PC-9 (cell line): ENCODE measurements around the gene AVEN. TPM values are rescaled to one million over a fixed set of nuclear protein-coding genes. Genes with fewer than 3 reads are reported as not detected.
A peak's percentile ranks its signal among the peaks of the same experiment; 100 is the strongest.

Experiments
- BruUV-seq: library from RNA; stranded (reverse); fragments of 400-500 nt; replicated peaks from 2 replicates; lab custom pipeline; 2021; lab: Mats Ljungman, UMichigan
- CTCF ChIA-PET: fragments of 300-600 bp; sonication (Branson Sonifier 250); formaldehyde crosslinking; loops from one replicate; lab custom pipeline; 2022; ENCODE audit warnings: antibody characterized with exemption; lab: Charles Lee
- POLR2A ChIA-PET: fragments of 300-600 bp; sonication (Branson Sonifier 250); formaldehyde crosslinking; loops from one replicate; lab custom pipeline; 2022; ENCODE audit warnings: antibody characterized with exemption; ENCODE audit not compliant: unreplicated experiment; lab: Charles Lee
- DNase-seq, 2 experiments: peaks; one replicate each; pipeline versions ENCODE4 v3.0.0 to v3.0.0-alpha.2; 2015 to 2022; ENCODE audit warnings: mixed read lengths in 1 of 2
- H2AFZ ChIP-seq: fragments of 200-600 bp; sonication (generic); 2 replicates; pipeline ENCODE4 v1.8.1; 2017; ENCODE audit warnings: antibody characterized with exemption
- H3F3A ChIP-seq: fragments of 200-600 bp; sonication (generic); 2 replicates; pipeline ENCODE4 v1.8.1; 2017; ENCODE audit warnings: antibody characterized with exemption, mild to moderate bottlenecking, low read depth; ENCODE audit not compliant: insufficient read depth
- H3K27ac ChIP-seq: fragments of 200-600 bp; sonication (generic); 2 replicates; pipeline ENCODE4 v1.6.1; 2016; ENCODE audit warnings: mixed run types
- H3K27me3 ChIP-seq: fragments of 200-600 bp; sonication (generic); 2 replicates; pipeline ENCODE4 v1.6.1; 2016; ENCODE audit warnings: low read depth, mixed run types; ENCODE audit not compliant: insufficient read depth
- H3K36me3 ChIP-seq: fragments of 200-600 bp; sonication (generic); 2 replicates; pipeline ENCODE4 v1.6.1; 2016; ENCODE audit warnings: low read depth, mixed run types
- H3K4me1 ChIP-seq: fragments of 200-600 bp; sonication (generic); replicated peaks from 2 replicates; pipeline ENCODE4 v1.6.1; 2016; ENCODE audit warnings: mixed run types; ENCODE audit not compliant: insufficient read depth
- H3K4me2 ChIP-seq: fragments of 200-600 bp; sonication (generic); 2 replicates; pipeline ENCODE4 v1.6.1; 2017; ENCODE audit warnings: mixed run types
- H3K4me3 ChIP-seq: fragments of 200-600 bp; sonication (generic); 2 replicates; pipeline ENCODE4 v1.6.1; 2016; ENCODE audit warnings: mixed run types
- H3K79me2 ChIP-seq: fragments of 200-600 bp; sonication (generic); 2 replicates; pipeline ENCODE4 v1.6.1; 2017; ENCODE audit warnings: low read depth, mixed run types
- H3K9me2 ChIP-seq: fragments of 200-600 bp; sonication (generic); 2 replicates; pipeline ENCODE4 v1.8.1; 2017; ENCODE audit warnings: mild to moderate bottlenecking; ENCODE audit not compliant: insufficient read depth
- H3K9me3 ChIP-seq: fragments of 200-600 bp; sonication (generic); 2 replicates; pipeline ENCODE4 v1.8.1; 2016; ENCODE audit warnings: low read depth; ENCODE audit not compliant: insufficient read depth
- H4K20me1 ChIP-seq: fragments of 200-600 bp; sonication (generic); 2 replicates; pipeline ENCODE4 v1.8.1; 2017; ENCODE audit not compliant: insufficient read depth
- CTCF ChIP-seq: fragments of 200-600 bp; sonication (generic); conservative IDR thresholded peaks from 2 replicates; pipeline ENCODE4 v1.6.1; 2017; ENCODE audit warnings: mixed run types, antibody characterized with exemption, mild to moderate bottlenecking, moderate library complexity
- EZH2 ChIP-seq: fragments of 200-600 bp; sonication (generic); IDR thresholded peaks from 2 replicates; pipeline ENCODE4 v1.8.0; 2017; ENCODE audit warnings: antibody characterized with exemption, low read depth
- intact Hi-C: fragments of 100-400 bp; cut with micrococcal nuclease; formaldehyde crosslinking; loops from one replicate; pipeline ENCODE4 v1.10.0; 2022; ENCODE audit not compliant: unreplicated experiment
- total RNA-seq: library from RNA; stranded (reverse); gene quantifications from 2 replicates; pipeline ENCODE4 v1.2.3, GENCODE V29; 2021

AVEN gene
- total RNA-seq, 1 experiment from 2014 or later: 8.7 TPM

GRCh38 chr15:33963831-33964664 lies 75.0 kb downstream of the AVEN start:
- Histone ChIP-seq H3K27me3 (no peaks in the 10 kb centered on the region), H2AFZ (no peak overlapping the region), H3K4me1 (no peaks in the 10 kb centered on the region), H3K9me2 (no peaks in the 10 kb centered on the region), H3K27ac (no peak overlapping the region), H3K9me3 (no peaks in the 10 kb centered on the region), H4K20me1 (no peaks in the 10 kb centered on the region), H3K79me2 (no peaks in the 10 kb centered on the region), H3K4me2 (no peak overlapping the region), H3K36me3 (no peaks in the 10 kb centered on the region), H3K4me3 (no peak overlapping the region), H3F3A (no peaks in the 10 kb centered on the region)
- no TSS peak for BruUV-seq
- no peak for DNase-seq
- ChIA-PET POLR2A (no interaction called here), CTCF (interaction anchor here (0.7 to 2.4 kb wide), 3 partner anchors 9 to 685 kb away, joined by 6 to 7 read pairs (median 6); no protein-coding TSS in a partner anchor)
- TF ChIP-seq CTCF (peak; percentile 66), EZH2 (no peak)
- intact Hi-C loops: loop anchor here (1.0 to 10.0 kb wide), 2 partner anchors 109 to 229 kb away; no protein-coding TSS in a partner anchor

GRCh38 chr15:33960549-33960935 lies 78.5 kb downstream of the AVEN start:
- intact Hi-C loops: loop anchor here (10.0 kb wide), 1 partner anchor 106 kb away; no protein-coding TSS in a partner anchor
- no peak overlapping the region for H3K4me3 ChIP-seq
- DNase-seq: no peak
- no peaks in the 10 kb centered on the region for H3F3A ChIP-seq
- no peaks in the 10 kb centered on the region for H3K79me2 ChIP-seq
- H3K9me3 ChIP-seq: no peaks in the 10 kb centered on the region
- no peaks in the 10 kb centered on the region for H3K36me3 ChIP-seq
- no TSS peak for BruUV-seq
- H2AFZ ChIP-seq: no peak overlapping the region
- H4K20me1 ChIP-seq: no peaks in the 10 kb centered on the region
- POLR2A ChIA-PET: no interaction called here
- CTCF ChIA-PET: no interaction called here
- no peak for TF ChIP-seq CTCF
- no peak for TF ChIP-seq EZH2
- no peak overlapping the region for H3K4me2 ChIP-seq
- no peaks in the 10 kb centered on the region for H3K27me3 ChIP-seq
- H3K4me1 ChIP-seq: no peaks in the 10 kb centered on the region
- no peak overlapping the region for H3K27ac ChIP-seq
- H3K9me2 ChIP-seq: no peaks in the 10 kb centered on the region

- CTCF ChIA-PET: no interaction called here
- no peaks in the 10 kb centered on the region for H3K9me3 ChIP-seq
These were observed 79.0 kb downstream of the AVEN start for GRCh38 chr15:33959844-33960548.

More at GRCh38 chr15:33959844-33960548, 79.0 kb downstream of the AVEN start:
- no peaks in the 10 kb centered on the region for H3K36me3 ChIP-seq
- H2AFZ ChIP-seq: no peak overlapping the region
- no peaks in the 10 kb centered on the region for H3K27me3 ChIP-seq
- no peaks in the 10 kb centered on the region for H3F3A ChIP-seq
- no peak for DNase-seq
- POLR2A ChIA-PET: no interaction called here
- intact Hi-C loops: loop anchor here (10.0 kb wide), 1 partner anchor 105 kb away; no protein-coding TSS in a partner anchor
- H3K4me3 ChIP-seq: no peak overlapping the region
- no peaks in the 10 kb centered on the region for H3K9me2 ChIP-seq
- H3K79me2 ChIP-seq: no peaks in the 10 kb centered on the region
- H3K4me2 ChIP-seq: no peak overlapping the region
- no peak overlapping the region for H3K27ac ChIP-seq
- H4K20me1 ChIP-seq: no peaks in the 10 kb centered on the region
- BruUV-seq: no TSS peak
- TF ChIP-seq EZH2: no peak
- no peak for TF ChIP-seq CTCF
- no peaks in the 10 kb centered on the region for H3K4me1 ChIP-seq
